GM12801 (cell line): Measurements from ENCODE around the gene ZNF865.
A peak's percentile ranks its signal among the peaks of the same experiment; 100 is the strongest.

Experiments used
- CTCF ChIP-seq: IDR thresholded peaks from one replicate; pipeline ENCODE4 v1.5.1; 2011; ENCODE audit warnings: control low read depth; ENCODE audit not compliant: insufficient read length; ENCODE audit errors: extremely low read depth

The ZNF865 gene

GRCh38 chr19:55626350-55626749 is 20.9 kb downstream of the ZNF865 start:
- no peak for TF ChIP-seq CTCF

- TF ChIP-seq CTCF = peak; percentile 57
Observed at GRCh38 chr19:55632463-55632834, 27.0 kb downstream of the ZNF865 start.

GRCh38 chr19:55633861-55634260 is 28.4 kb downstream of the ZNF865 start:
- no peak for TF ChIP-seq CTCF

- no peak for TF ChIP-seq CTCF
Observed at GRCh38 chr19:55635334-55635717, 29.9 kb downstream of the ZNF865 start.

GRCh38 chr19:55635856-55636440 is 30.5 kb downstream of the ZNF865 start:
- TF ChIP-seq CTCF = no peak

- TF ChIP-seq CTCF = no peak
Observed at GRCh38 chr19:55636723-55637122, 31.3 kb downstream of the ZNF865 start.

- no peak for TF ChIP-seq CTCF
Observed at GRCh38 chr19:55637534-55637933, 32.1 kb downstream of the ZNF865 start.

GRCh38 chr19:55638864-55639359 is 33.5 kb downstream of the ZNF865 start:
- no peak for TF ChIP-seq CTCF
